Islet of Langerhans (tissue), 1 donor: ENCODE results near the gene SSBP2.

Experiments
- FAIRE-seq: peaks from one replicate; lab custom pipeline; 2011; peaks lifted over from hg19 to GRCh38; lab: Jason Lieb, UNC

SSBP2 gene

GRCh38 chr5:81766611-81767010 is 15.7 kb upstream of the SSBP2 start:
- FAIRE-seq, result no peak

- FAIRE-seq, result no peak
These were observed 12.5 kb upstream of the SSBP2 start for GRCh38 chr5:81763294-81763928.

- no peak for FAIRE-seq
These were observed 12.0 kb upstream of the SSBP2 start for GRCh38 chr5:81762853-81763252.

- FAIRE-seq, result no peak
These were observed 11.5 kb upstream of the SSBP2 start for GRCh38 chr5:81762401-81762800.

GRCh38 chr5:81761970-81762369 is 11.1 kb upstream of the SSBP2 start:
- no peak for FAIRE-seq

- no peak for FAIRE-seq
These were observed 10.4 kb upstream of the SSBP2 start for GRCh38 chr5:81761270-81761669.

GRCh38 chr5:81760521-81760920 is 9.6 kb upstream of the SSBP2 start:
- FAIRE-seq, result no peak

- no peak for FAIRE-seq
These were observed 8.7 kb upstream of the SSBP2 start for GRCh38 chr5:81759632-81760005.

GRCh38 chr5:81757404-81757803 is 6.5 kb upstream of the SSBP2 start:
- FAIRE-seq, result no peak

GRCh38 chr5:81756016-81756415 is 5.1 kb upstream of the SSBP2 start:
- no peak for FAIRE-seq

- FAIRE-seq, result no peak
These were observed 4.4 kb upstream of the SSBP2 start for GRCh38 chr5:81755320-81755719.

- FAIRE-seq, result no peak
These were observed 3.7 kb upstream of the SSBP2 start for GRCh38 chr5:81754621-81755020.

- no peak for FAIRE-seq
These were observed 2.5 kb upstream of the SSBP2 start for GRCh38 chr5:81753429-81753828.

GRCh38 chr5:81752644-81752963 is 1.7 kb upstream of the SSBP2 start:
- FAIRE-seq, result no peak

GRCh38 chr5:81751836-81752643 is 1.1 kb upstream of the SSBP2 start:
- FAIRE-seq, result no peak

GRCh38 chr5:81750308-81751008 is 439 bp downstream of the SSBP2 start:
- FAIRE-seq, result no peak

GRCh38 chr5:81749561-81750307 is 1.2 kb downstream of the SSBP2 start:
- FAIRE-seq, result no peak

GRCh38 chr5:81749192-81749560 is 1.7 kb downstream of the SSBP2 start:
- no peak for FAIRE-seq

GRCh38 chr5:81748556-81748955 is 2.3 kb downstream of the SSBP2 start:
- peak; percentile 30 for FAIRE-seq

GRCh38 chr5:81747030-81747429 is 3.9 kb downstream of the SSBP2 start:
- no peak for FAIRE-seq

- no peak for FAIRE-seq
These were observed 10.1 kb downstream of the SSBP2 start for GRCh38 chr5:81740758-81741157.

GRCh38 chr5:81739291-81739690 is 11.6 kb downstream of the SSBP2 start:
- no peak for FAIRE-seq

GRCh38 chr5:81729276-81729675 is 21.6 kb downstream of the SSBP2 start:
- no peak for FAIRE-seq
